Stimulated activated CD8-positive, alpha-beta memory T cell treated with anti-CD3 and anti-CD28 coated beads, Interleukin-2, amount 100 ng/mL, for 48 hours (primary cell): Measurements from ENCODE around the gene ZFHX2.

Experiments used
- DNase-seq, 2 donors: peaks; one replicate each; pipeline ENCODE4 v3.0.0-alpha.2; 2020; ENCODE audit warnings: low read depth in 2 of 2

Gene ZFHX2

DNA sequence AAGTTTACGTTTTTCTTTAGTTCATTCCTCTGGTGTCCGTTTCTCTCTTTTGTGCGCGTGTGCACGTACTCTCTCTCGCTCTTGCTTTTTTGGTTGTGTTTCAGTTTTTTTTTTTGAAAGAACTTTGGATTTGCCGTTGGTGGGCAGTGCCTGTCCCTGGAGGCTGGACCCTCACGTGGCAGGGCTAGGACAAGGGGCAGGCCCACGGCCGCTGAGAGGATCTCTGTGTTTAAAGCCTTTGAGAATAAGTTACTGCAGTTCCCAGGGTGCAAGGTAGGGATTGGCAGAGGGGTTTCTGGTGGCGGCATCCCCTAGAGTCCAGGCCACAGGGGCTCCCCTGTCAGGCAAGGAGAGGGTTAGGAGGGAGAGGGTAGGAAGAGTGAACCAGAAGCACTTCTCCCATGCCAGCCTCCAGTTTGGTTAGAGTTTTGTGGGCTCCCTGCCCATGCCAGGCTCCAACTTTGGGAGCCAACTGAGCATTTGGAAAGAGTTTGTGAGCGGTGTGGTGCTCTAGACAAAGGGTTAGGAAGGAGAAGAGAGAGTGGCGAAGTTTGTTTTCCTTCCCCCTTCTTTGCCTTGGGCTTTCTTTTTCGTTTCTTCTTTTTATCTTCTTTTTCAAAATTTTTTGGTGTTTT, 30.5 kb downstream of the ZFHX2 start:
- no peak for DNase-seq

DNA sequence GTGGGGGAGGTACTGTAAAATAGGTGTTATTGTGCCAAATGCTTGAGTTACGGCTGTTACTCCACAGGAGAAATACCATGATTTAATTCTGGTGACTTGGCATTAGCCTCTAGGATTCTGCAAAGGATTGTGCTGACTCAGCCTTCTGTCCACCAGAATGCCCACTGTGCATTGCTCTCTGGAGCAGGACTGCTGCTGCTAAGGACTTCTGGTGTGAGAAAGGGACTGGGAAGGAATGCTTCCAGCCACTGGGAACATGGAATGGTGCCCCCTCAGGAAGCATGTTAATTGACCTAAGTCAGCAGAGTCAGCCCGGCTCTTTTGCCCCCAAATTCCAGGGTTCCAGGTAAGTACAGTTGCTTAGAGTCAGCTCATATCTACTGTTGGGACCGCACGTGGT, 32.9 kb downstream of the ZFHX2 start:
- DNase-seq: no peak

DNA sequence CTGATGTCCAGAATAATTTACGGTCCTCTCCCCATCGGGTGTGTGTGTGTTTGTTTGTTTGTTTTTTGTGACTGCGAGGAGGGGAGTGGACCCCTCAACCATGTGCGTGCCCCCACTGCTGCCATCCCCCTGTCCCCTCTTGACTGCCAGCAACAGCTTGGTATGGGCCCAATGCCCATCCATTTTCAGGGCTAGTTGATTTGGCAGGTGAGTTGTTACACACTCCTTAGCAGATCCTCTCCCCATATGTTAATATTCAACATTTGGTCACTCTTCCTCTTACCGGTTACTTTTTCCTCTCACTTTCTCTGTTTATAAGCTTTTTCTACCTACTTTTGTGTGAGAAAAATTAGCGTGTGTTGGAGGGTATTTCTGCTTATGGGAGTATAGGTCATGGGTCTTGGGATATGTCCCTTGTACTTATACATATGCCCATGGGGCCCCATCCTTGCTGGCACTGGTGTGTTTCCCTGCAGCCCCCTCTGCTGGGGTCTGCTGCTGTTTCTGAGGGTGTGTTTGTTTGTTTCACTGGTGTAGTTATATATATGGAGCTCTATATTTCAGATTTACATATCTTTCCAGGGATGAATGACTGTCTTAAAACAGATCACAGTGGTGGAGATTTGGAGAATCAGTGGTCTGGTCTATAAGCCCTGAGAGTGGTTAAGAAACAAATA, 33.8 kb downstream of the ZFHX2 start:
- no peak for DNase-seq

DNA sequence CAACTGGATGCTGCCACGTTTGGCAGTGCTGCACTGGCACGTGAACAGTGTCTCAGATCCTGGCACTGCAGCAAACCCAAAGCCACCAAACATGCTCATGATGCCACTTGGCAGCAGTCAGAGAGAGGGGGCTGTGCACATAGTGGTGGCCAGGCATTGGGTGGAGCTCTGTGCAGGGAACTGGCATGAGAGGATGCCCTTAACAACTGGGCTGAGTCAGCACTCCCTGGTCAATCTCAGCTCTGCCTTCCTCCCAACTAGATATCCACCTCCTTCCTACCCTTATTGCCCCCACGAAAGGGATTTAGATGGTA, 37.0 kb downstream of the ZFHX2 start:
- no peak for DNase-seq

DNA sequence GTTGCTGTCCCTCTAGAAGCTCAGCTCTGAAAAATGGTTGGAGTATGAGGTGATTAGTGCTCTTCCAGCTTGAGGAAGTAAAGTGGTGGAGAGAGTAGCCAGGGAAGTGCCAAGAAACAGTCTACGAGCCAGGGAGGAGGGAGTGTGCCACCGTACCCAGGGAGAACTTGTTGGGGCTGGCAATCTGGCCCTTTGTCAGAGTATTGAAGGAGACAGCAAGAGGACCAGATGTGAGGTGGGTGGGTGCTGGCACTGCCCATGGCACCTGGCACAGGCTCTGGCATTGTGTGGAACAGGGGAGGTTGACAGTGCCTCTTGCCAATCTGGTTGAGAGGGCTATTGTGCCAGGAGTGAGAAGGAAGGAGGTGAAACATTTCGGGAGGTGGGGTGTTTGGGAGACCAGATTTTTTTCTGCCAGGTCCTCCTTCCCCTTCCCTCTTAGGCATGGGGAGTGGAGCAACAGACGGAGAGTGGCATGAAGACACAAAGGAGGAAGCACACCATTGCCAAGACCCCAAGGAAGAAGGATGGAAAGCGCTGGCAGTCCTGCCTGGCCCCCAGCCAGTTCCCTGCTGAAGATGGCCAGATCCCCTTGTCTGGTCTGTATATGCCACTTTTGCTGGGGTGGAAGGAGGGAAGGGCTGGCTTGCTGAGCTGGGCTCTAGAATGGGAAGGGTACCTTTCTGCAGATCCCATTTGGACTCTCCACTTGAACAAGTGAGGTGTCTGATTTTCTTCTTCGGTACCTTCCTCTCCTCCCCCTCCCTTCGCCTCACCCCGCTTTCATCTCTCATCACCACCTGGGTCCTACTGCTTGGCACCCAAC, 37.5 kb downstream of the ZFHX2 start:
- DNase-seq: no peak

DNA sequence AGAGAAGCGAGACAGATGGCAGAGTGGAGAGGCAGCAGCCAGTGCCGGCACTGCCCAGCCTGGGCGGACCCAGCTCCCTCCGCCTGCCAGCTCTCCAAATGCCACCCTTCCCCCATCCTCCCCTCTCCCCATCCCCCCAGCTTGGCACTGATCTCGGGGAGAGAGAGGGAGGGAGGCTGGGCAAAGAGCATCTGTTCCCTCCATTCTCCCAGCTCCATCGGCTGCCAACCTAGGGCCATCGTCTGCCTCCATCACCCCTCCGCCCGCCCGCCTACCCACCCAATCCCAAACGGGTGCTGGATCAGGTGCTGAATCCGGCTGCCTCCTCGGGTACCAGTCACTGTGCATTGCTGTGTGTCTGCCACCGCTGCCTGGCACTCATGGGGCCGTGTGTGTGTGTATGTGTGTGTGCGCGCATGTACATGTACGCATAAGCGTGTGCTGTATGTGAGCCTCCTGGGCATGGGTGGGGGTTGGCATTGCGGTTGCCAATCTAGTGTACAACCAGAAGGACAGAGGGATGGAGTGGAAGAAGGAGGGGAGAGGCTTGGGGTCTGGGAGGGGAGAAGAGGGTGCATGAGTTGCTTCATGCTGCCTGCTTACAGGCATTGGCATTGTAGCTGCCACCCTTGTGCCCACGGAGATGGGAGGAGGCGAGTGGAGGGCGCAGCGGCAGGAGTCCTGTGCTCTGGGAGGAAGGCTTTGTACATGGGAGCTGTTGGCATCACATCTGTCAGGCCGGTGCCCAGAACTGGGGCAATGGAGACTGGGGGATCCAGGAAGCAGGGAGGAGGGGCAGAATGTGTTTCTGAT, 38.4 kb downstream of the ZFHX2 start:
- no peak for DNase-seq

DNA sequence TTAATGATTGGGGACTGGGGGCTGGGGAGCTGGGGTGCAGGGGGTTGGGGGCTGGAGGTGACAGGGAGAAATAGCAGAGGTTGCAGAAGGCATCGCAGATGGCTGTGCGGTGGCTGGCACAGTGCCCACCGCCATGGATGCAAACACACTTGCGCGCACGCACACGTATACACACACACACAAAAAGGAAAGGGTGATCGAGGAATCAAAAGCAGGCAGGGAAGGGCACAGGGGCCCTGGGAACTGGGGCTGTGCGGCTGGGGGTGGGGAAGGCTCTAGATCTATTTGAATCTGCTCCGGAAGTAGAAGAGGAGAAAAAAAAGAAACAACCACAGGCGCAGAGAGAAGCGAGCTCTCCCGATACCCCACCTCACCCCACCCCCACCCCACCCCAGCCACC, 39.4 kb downstream of the ZFHX2 start:
- no peak for DNase-seq

DNA sequence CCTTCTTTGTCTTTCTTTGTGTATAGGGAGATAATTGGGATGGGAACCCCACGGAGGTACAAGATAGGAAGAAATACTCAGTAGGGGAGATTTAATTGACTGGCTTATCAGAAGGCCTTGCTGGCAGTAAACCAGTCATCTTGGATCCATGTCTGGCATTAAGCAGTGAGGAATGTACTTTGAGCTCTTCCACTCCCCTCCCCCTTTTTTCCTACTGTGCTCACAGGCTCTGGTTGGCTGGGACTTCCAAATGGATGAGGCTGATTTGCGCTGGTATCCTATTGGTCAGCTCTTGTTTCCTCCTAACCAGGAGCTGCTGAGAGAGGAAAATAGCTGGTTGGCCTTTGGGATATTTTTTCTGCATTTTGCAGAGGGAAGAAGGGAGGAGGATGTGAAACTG, 57.3 kb downstream of the ZFHX2 start:
- DNase-seq: no peak

DNA sequence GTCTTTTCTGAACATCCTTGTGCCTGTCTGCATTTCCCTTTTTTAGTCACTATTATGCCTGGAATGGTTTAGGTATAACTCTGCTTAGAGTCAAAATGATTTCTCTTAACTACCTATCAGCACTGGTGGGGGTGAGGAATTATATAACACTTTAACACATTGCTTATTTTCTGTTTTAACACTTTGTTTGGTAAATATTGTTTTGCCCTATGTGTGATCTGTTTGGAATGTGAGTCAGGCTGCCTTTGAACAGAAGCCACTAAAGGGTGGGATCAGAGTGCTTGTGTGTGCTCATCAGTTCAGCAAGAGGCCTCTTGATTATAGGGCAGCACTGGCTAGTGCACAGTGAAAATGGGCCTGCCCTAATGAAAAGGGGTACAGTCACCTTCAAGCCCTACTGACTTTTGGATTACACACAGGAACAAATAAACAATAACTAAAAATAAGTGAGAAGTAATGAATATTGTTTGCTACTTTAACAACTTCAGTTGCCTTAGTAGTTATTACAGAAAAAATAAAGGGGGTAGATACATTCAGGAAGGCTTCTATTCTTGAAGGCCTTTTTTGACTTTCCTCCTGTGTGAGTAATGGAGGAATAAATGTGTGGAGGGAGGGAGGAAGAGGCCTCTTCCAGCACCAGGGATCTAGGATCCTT, 58.8 kb downstream of the ZFHX2 start:
- DNase-seq: no peak

DNA sequence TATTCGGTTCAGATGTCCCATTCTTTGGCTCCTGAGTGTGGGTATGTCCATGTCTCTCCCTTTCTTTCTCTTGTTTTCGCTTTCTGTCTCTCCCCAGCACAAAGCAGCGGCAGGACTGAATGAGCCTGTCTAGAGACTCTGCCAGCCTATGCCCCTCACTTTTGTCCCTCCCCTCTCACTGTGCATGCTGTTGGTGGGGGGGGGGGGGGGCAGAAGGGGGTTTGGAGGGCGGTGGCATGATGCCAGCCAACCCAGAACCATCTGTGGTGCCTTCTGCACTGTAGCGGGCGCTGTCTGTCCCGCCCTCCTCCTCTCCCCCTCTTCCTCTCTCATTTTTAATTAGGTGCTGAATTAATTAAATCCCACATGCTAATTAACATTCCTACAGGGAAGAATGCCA, 64.3 kb downstream of the ZFHX2 start:
- DNase-seq: no peak

DNA sequence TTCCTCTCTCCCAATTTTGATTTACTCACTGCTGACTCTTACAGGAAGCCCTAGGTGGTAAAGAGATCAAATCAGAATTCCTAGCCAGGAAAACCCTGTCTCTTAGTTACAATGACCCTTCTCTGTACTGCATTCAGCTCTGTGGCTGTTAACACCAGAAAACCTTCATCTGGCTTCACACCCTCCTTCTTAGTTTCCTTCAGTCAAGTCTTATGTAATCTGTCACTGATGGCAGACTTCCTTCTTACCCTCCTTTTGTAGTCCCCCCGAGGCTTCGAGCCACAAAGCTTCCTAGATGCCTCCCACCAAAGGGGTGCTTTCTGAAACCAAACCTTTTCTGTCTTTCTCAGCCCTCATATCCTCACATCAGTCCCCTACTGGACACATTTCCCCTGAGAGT, 65.5 kb downstream of the ZFHX2 start:
- no peak for DNase-seq

DNA sequence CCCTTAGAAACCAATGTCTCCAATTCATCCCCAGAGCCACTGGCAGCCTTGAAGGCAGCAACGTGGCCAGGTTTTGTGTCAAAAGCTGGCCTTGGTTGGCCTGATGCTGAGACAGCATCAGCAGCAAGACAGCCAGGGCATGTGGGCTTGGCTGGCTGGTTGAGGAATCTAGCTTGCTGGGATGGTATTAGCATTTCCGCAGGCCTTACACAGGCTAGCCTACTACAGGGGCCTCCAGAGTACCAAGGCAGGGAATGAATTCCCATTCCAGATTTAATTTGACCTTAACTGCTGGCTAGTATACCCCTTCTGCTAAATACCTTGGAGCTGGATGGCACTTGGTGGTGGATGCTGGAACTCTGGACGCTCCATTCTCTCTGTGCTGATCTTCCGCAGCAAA, 66.2 kb downstream of the ZFHX2 start:
- no peak for DNase-seq

DNA sequence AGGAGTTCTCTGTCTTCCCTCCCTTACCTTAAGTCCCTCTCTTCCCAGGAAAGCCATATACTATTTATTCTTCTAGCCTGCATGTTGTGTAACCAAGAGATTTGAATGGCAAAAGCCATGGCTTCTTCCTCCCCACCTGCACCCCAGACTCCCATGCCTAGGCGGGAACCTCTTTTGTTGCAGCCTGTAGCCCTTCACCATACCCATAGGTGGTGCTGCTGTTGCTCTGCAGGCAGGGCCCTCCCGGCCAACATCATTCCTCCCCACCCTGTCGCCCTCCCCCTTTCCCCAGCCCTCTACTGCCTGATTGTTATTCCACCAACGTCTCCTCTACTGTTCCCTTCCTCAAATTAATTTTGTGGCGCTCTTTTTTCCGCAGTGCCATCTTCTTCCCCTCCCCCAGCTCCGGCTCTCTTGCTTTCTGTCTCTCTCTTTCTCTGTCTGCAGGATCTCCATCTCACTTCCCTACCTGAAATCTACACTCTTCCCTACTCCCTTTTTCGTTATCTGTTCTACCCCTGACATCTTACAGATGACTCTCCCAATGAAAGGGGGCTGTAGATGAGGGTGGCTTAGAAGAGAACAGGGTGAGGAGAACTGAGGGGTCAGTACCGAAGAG, 68.2 kb downstream of the ZFHX2 start:
- no peak for DNase-seq

DNA sequence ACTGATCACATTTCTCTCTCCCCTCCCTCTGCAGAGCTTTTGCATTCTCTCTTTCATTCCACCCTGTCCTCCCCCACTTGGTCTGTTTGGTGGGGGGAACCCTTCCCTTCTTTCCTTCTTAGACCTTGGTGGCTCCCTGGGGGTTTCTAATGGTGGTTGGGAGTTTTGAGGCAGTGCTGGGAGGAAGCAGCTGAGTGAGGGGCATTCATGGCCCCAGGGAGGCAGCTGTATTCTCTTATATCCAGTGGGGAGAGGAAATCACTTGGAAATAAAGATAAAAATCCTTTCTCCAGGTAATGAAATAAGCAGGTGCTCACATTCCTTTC, 68.8 kb downstream of the ZFHX2 start:
- DNase-seq: no peak

DNA sequence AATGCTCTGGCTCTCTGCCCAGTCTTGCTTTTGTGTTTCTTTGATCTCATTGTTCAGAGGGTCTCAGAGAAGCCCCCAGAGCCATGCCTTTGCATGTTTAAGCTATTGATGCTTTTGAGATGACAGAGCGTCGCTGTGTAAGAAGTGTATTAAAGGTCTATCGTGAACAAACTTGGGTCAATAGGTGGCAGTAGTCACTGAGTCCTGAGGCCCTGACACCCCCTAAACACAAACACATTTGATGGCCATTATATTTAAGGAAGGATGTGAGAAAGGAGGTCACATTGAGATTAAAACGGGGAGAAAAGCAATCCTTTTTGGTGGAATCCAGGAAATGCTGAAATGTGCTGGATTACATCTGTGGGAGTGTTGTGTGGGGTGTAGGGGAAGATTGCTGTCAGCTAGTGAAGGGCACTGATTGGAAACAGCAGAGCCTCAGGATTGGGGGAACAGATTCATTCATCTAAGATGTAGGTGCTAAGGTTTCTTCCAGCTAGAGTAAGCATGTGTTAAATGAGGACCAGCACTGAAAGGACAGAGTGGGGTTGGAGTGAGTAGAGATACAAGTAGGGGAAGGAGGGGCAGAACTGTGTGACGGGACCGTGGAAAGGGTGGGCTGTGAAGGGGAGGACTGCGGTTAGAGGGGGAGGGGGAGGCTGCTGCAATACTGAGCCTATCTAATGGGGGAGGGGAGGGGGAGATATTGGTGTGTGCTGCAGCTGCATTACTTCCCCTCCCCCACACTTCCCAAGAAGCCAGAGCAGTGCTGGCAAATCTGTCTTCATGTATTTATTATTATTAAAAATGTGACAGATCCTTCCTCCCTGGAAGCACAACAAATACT, 69.4 kb downstream of the ZFHX2 start:
- DNase-seq: no peak

DNA sequence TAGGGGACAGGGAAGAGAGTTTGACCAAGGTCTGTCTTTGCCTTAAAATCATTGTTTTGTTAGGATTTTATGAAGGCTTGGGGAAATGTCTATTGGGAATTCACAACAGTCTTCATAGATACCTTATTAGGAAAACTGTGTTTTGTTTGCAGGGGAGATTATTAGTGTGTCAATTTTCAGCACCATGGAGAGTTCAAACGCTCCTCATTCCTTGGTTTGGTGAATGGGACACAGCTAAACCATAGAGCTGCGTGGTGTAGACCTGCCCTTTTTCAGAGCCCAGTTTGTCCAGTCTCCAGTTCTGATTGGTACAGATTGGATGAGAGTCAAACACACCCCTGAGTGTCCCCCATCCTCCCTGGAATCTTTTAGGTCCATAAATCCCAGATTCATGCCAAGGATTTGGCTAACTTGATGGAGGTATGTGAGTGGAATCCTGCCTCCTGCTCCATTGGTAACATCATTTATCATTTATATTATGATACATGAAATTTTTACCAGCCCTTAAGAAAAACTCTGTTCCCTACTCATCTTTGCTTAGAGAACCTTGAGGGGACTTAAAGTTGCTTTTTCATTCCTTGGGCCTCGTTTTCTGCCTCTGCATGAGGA, 70.1 kb downstream of the ZFHX2 start:
- DNase-seq: no peak

DNA sequence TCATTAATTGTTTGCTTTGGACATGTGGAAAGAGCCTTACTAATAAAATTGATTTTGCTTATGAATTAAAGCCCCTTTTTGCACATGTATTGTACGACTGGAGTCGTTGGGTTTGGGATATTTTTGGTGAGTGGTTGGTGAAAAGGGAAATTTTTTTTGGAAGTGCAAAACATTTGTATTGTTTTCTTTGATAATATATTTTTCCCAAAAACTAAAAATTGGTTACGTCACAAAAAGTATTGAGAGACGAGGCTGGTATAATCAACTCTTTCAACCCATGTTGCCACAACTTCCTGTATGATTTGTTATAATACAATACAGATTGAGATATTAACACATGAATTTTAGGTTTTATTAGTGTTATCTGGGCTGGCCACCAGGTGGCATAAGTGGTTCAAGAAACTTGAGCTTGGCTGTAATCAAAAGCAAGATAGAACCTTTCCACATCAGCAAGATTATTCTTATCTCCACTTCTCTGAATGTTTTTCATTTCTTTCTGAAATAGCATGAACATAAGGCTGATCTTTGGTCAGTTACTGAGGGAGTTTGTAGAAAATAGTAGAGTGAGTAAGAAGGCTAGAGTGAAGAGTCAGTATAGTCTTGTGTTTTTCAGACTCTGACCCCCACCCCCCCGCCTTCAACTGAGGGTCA, 73.3 kb downstream of the ZFHX2 start:
- peak; percentile 22 for DNase-seq

DNA sequence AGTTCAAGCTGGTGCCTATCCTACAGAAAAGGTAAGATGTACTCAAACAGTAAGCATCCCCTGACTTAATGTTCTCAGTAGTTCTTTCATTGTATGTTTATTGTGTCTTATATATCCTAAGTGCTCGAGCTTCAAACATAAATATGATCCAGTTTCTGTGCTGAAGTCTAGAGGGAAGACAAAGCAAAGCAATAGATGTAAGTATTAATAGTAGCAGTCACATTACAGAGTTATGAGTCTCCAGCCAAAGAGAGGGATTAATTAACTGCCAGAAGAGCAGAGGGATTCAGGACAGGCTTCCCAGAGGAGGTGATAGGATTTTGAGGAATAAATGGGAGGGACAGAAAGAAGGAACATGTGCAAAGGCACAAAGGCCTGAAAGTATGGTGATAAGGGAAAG, 80.6 kb downstream of the ZFHX2 start:
- no peak for DNase-seq
